Measurements from ENCODE around the gene POM121.
"Not testable (repeated sequence)": the region's sequence is repeated elsewhere in the genome, so short reads cannot be mapped to it uniquely, and the experiment has no call there.

The POM121 gene

GRCh38 chr7:72997887-72998468, 73.1 kb downstream of the POM121 start:
- not testable (repeated sequence) for ATAC-seq

Measured in activated CD4-positive, CD25-positive, alpha-beta regulatory T cell treated with anti-CD3 and anti-CD28 coated beads, Interleukin-2, amount 50 U/mL, for 24 hours (primary cell).